ENCODE measurements around the gene ZBTB16.
A peak's percentile ranks its signal among the peaks of the same experiment; 100 is the strongest.

Gene ZBTB16

GRCh38 chr11:114085965-114086793 lies 26.7 kb downstream of the ZBTB16 start:
- DNase-seq: peak; percentile 56

- peak; percentile 64 for DNase-seq
Observed at GRCh38 chr11:114087025-114087424, 27.5 kb downstream of the ZBTB16 start.

- DNase-seq: no peak
Observed at GRCh38 chr11:114088216-114088615, 28.7 kb downstream of the ZBTB16 start.

- DNase-seq: no peak
Observed at GRCh38 chr11:114088836-114089235, 29.3 kb downstream of the ZBTB16 start.

GRCh38 chr11:114089748-114090147 lies 30.2 kb downstream of the ZBTB16 start:
- no peak for DNase-seq

GRCh38 chr11:114090225-114090910 lies 30.9 kb downstream of the ZBTB16 start:
- DNase-seq: no peak

GRCh38 chr11:114090976-114091375 lies 31.5 kb downstream of the ZBTB16 start:
- DNase-seq: no peak

GRCh38 chr11:114091516-114092397 lies 32.2 kb downstream of the ZBTB16 start:
- no peak for DNase-seq

GRCh38 chr11:114092478-114092877 lies 33.0 kb downstream of the ZBTB16 start:
- DNase-seq: no peak

GRCh38 chr11:114092953-114093352 lies 33.4 kb downstream of the ZBTB16 start:
- no peak for DNase-seq

GRCh38 chr11:114094516-114094915 lies 35.0 kb downstream of the ZBTB16 start:
- no peak for DNase-seq

- no peak for DNase-seq
Observed at GRCh38 chr11:114095899-114096298, 36.4 kb downstream of the ZBTB16 start.

GRCh38 chr11:114097832-114098231 lies 38.3 kb downstream of the ZBTB16 start:
- peak; percentile 81 for DNase-seq

GRCh38 chr11:114098927-114099326 lies 39.4 kb downstream of the ZBTB16 start:
- DNase-seq: peak; percentile 64

- peak; percentile 78 for DNase-seq
Observed at GRCh38 chr11:114099392-114100178, 40.1 kb downstream of the ZBTB16 start.

GRCh38 chr11:114102993-114103896 lies 43.7 kb downstream of the ZBTB16 start:
- DNase-seq: no peak

GRCh38 chr11:114105611-114106010 lies 46.1 kb downstream of the ZBTB16 start:
- DNase-seq: no peak

GRCh38 chr11:114106047-114106446 lies 46.5 kb downstream of the ZBTB16 start:
- DNase-seq: no peak

- DNase-seq: no peak
Observed at GRCh38 chr11:114106986-114107385, 47.5 kb downstream of the ZBTB16 start.

- no peak for DNase-seq
Observed at GRCh38 chr11:114108501-114109205, 49.1 kb downstream of the ZBTB16 start.
